ENCODE data around the gene RUFY2. TPM values are rescaled to one million over a fixed set of nuclear protein-coding genes. Genes with fewer than 3 reads are reported as not detected.

Gene RUFY2
- total and polyA plus RNA-seq, 3 donors from 2014 or later, result 6.1 to 31.3 (median 19.8) TPM

DNA sequence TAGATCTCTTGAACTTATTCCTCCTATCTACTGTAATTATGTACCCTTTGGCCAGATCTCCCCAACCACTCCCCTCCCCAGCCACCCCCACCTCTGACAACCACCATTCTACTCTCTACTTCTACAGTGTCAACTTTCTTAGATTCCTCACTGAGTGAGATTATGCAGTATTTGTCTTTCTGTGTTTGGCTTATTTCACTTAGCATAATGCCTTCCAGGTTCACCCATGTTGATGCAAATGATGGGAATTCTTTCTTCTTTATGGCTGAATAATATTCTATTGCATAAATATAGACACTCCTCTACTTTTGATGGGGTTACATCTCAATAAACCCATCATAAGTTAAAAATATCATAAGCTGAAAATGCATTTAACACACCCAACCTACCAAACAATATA lies 96.5 kb downstream of the RUFY2 start:
- intact Hi-C loops (cut with DNase I; ENCODE audit: low total_unique reads), result no loop called here
- H3K36me3 ChIP-seq (ENCODE audit: low read depth, missing control alignments), result no peaks in the 10 kb centered on the region
- DNase-seq, result no peak
- no peaks in the 10 kb centered on the region for H3K27me3 ChIP-seq
- H3K4me3 ChIP-seq, result no peak overlapping the region
- H3K4me1 ChIP-seq, result no peaks in the 10 kb centered on the region
- H3K9me3 ChIP-seq, result no peaks in the 10 kb centered on the region
- H3K27ac ChIP-seq, result no peak overlapping the region
- no peak for TF ChIP-seq POLR2A (IDR thresholded peaks at IDR 0.05)
- TF ChIP-seq, protein P1, sequence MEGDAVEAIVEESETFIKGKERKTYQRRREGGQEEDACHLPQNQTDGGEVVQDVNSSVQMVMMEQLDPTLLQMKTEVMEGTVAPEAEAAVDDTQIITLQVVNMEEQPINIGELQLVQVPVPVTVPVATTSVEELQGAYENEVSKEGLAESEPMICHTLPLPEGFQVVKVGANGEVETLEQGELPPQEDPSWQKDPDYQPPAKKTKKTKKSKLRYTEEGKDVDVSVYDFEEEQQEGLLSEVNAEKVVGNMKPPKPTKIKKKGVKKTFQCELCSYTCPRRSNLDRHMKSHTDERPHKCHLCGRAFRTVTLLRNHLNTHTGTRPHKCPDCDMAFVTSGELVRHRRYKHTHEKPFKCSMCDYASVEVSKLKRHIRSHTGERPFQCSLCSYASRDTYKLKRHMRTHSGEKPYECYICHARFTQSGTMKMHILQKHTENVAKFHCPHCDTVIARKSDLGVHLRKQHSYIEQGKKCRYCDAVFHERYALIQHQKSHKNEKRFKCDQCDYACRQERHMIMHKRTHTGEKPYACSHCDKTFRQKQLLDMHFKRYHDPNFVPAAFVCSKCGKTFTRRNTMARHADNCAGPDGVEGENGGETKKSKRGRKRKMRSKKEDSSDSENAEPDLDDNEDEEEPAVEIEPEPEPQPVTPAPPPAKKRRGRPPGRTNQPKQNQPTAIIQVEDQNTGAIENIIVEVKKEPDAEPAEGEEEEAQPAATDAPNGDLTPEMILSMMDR (IDR thresholded peaks at IDR 0.05), result no peak

DNA sequence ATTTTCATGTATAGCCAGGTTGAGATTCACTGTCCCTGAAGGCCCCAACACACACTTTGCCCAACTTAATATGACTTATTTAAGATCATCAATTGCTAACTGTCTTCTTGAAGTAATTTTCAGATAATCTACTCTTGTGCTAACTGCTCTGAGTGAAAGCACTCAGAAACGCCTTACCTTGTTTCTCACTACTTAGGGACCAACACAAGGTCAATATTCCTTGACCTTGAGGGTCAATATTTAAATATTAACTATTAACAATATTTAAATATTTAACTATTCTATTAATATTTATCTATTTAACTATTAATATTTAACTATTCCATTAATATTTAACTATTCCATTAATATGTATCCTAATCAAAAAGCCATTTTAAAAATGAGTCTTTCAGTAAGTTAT lies 101.2 kb downstream of the RUFY2 start:
- Histone ChIP-seq H3K4me1 (no peaks in the 10 kb centered on the region), H3K9me3 (no peaks in the 10 kb centered on the region), H3K36me3 (ENCODE audit: low read depth, missing control alignments) (no peaks in the 10 kb centered on the region), H3K27me3 (no peaks in the 10 kb centered on the region), H3K27ac (no peak overlapping the region), H3K4me3 (no peak overlapping the region)
- 2 to 46% methylated on average over 1 of the region's 1 CpG for WGBS, 2 donors
- no peak for TF ChIP-seq POLR2A (IDR thresholded peaks at IDR 0.05)
- TF ChIP-seq, protein P1 (IDR thresholded peaks at IDR 0.05), result no peak
- intact Hi-C loops (cut with DNase I; ENCODE audit: low total_unique reads), result no loop called here
- no peak for DNase-seq

DNA sequence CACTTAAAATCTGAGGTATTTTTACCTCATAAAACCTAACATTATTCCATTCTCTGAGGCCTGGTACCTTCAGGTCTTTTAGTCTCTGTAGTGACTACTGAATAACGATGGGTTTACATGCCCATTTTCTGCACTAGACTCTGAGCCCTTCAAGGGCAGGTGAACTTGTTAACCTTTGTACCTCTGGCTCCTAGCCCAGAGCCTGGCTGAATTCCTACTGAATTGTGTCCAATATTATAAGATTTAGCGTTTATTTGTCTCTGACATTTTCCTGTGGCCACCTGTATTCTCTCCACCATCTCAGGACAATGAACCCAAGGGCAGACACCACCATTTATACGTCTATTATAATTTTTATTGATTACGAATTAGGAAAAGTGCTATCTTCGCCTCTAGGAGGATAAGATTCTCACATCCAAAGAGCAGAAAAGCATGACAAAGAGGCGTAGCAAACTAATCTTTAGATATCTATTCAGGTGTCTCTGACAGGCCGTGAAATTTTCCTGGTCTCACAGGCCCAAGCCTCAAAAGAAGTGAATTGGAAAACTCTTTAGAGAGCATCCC lies 103.1 kb downstream of the RUFY2 start:
- Histone ChIP-seq H3K27ac (no peak overlapping the region), H3K36me3 (ENCODE audit: low read depth, missing control alignments) (no peaks in the 10 kb centered on the region), H3K4me3 (no peak overlapping the region), H3K9me3 (no peaks in the 10 kb centered on the region), H3K27me3 (no peaks in the 10 kb centered on the region), H3K4me1 (no peaks in the 10 kb centered on the region)
- intact Hi-C loops (cut with DNase I; ENCODE audit: low total_unique reads), result no loop called here
- TF ChIP-seq, protein P1 (IDR thresholded peaks at IDR 0.05), result no peak
- no peak for TF ChIP-seq POLR2A (IDR thresholded peaks at IDR 0.05)
- DNase-seq, result no peak
- 70 to 76% methylated on average over 7 of the region's 7 CpGs for WGBS, 2 donors

DNA sequence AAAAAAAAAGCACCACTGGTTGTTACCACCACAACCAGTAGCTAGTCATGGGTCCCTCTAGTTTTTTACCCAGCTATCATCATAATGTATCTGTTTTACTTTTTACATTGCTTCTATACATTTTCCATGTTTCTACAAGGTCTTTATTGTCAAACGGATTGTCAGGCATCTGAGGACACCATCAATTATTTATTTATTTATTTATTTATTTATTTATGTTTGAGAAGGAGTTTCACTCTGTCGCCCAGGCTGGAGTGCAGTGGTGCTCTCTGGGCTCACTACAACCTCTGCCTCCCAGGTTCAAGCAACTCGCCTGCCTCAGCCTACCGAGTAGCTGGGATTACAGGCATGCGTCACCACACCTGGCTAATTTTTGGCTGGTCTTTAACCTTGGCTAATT lies 104.2 kb downstream of the RUFY2 start:
- H3K9me3 ChIP-seq, result no peaks in the 10 kb centered on the region
- TF ChIP-seq, protein P1 (IDR thresholded peaks at IDR 0.05), result no peak
- TF ChIP-seq POLR2A (IDR thresholded peaks at IDR 0.05), result no peak
- no peaks in the 10 kb centered on the region for H3K27me3 ChIP-seq
- H3K4me3 ChIP-seq, result no peak overlapping the region
- intact Hi-C loops (cut with DNase I; ENCODE audit: low total_unique reads), result no loop called here
- no peaks in the 10 kb centered on the region for H3K36me3 ChIP-seq (ENCODE audit: low read depth, missing control alignments)
- H3K27ac ChIP-seq, result no peak overlapping the region
- WGBS, 2 donors, result 74 to 79% methylated on average over 5 of the region's 5 CpGs
- H3K4me1 ChIP-seq, result no peaks in the 10 kb centered on the region
- no peak for DNase-seq

DNA sequence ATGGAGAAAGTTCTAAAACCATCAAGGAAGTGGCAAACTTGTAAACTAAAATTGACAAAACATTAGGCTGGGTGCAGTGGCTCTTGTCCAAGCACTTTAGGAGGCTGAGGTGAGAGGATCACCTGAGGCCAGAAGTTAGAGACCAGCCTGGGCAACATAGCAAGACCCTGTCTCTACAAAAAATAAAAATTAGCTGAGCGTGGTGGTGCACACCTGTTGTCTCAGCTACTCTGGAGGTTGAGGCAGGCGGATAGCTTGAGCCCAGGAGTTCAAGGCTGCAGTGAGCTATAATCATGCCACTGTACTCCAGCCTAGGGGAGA lies 104.6 kb downstream of the RUFY2 start:
- Histone ChIP-seq H3K9me3 (no peaks in the 10 kb centered on the region), H3K4me3 (no peak overlapping the region), H3K4me1 (no peaks in the 10 kb centered on the region), H3K27me3 (no peaks in the 10 kb centered on the region), H3K27ac (no peak overlapping the region), H3K36me3 (ENCODE audit: low read depth, missing control alignments) (no peaks in the 10 kb centered on the region)
- WGBS, 2 donors, result 39 to 73% methylated on average over 2 of the region's 2 CpGs
- TF ChIP-seq POLR2A (IDR thresholded peaks at IDR 0.05), result no peak
- TF ChIP-seq, protein P1 (IDR thresholded peaks at IDR 0.05), result no peak
- DNase-seq, result no peak
- intact Hi-C loops (cut with DNase I; ENCODE audit: low total_unique reads), result no loop called here
